ENCODE measurements around the gene TMEM121B.

Gene TMEM121B

DNA sequence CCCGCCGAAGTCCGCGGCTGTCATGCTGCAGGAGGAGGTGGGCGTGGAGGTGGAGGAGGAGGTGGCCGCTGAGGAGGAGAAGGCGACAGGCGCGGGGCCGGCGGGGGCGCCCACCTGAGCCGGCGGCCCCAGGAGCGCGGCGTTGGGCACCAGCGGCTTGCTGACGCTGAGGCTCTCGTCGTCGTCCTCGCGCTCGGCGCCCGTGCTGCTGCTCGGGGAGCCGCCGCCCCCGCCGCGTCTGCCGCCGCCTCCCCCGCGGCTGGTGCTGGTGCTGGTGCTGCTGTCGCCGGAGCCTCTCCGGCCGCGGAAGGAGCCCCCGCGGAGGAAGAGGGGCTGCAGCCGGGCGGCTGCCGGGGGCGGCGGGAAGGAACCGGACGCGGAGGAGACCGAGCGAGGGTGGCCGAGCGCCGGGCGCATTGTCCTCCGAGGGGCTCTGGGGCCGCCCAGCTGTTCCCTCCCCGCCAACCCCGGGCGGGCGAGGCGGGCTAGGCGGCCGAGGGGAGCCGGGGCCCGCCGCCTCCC is 388 bp downstream of the TMEM121B start:
- no peaks in the 10 kb centered on the region for H3K9me3 Mint-ChIP-seq
- peaks cover 1% of the 10 kb centered on the region for H3K36me3 Mint-ChIP-seq (ENCODE audit: low read depth)
- peaks cover 44% of the 10 kb centered on the region for H3K27me3 Mint-ChIP-seq (ENCODE audit: low read depth)
- no peak overlapping the region for H3K4me3 Mint-ChIP-seq
- H3K27ac Mint-ChIP-seq, result no peak overlapping the region
- H3K4me1 Mint-ChIP-seq (ENCODE audit: low read depth), result peaks cover 36% of the 10 kb centered on the region

- Mint-ChIP-seq H3K27ac (no peak overlapping the region), H3K4me3 (no peak overlapping the region), H3K27me3 (ENCODE audit: low read depth) (peaks cover 44% of the 10 kb centered on the region), H3K4me1 (ENCODE audit: low read depth) (peaks cover 41% of the 10 kb centered on the region), H3K9me3 (no peaks in the 10 kb centered on the region), H3K36me3 (ENCODE audit: low read depth) (peaks cover 1% of the 10 kb centered on the region)
Observed at GRCh38 chr22:17120281-17120680, 879 bp downstream of the TMEM121B start.

GRCh38 chr22:17119481-17120202 is 1.5 kb downstream of the TMEM121B start:
- H3K27me3 Mint-ChIP-seq (ENCODE audit: low read depth), result peaks cover 40% of the 10 kb centered on the region
- H3K9me3 Mint-ChIP-seq, result no peaks in the 10 kb centered on the region
- peaks cover 46% of the 10 kb centered on the region for H3K4me1 Mint-ChIP-seq (ENCODE audit: low read depth)
- peak overlapping the region; percentile 48 for H3K4me3 Mint-ChIP-seq
- no peak overlapping the region for H3K27ac Mint-ChIP-seq
- peaks cover 4% of the 10 kb centered on the region for H3K36me3 Mint-ChIP-seq (ENCODE audit: low read depth)

GRCh38 chr22:17118342-17118741 is 2.8 kb downstream of the TMEM121B start:
- Mint-ChIP-seq H3K27me3 (ENCODE audit: low read depth) (peaks cover 34% of the 10 kb centered on the region), H3K36me3 (ENCODE audit: low read depth) (peaks cover 5% of the 10 kb centered on the region), H3K4me3 (peak overlapping the region; percentile 69), H3K4me1 (ENCODE audit: low read depth) (peaks cover 52% of the 10 kb centered on the region), H3K9me3 (no peaks in the 10 kb centered on the region), H3K27ac (peak overlapping the region; percentile 85)

DNA sequence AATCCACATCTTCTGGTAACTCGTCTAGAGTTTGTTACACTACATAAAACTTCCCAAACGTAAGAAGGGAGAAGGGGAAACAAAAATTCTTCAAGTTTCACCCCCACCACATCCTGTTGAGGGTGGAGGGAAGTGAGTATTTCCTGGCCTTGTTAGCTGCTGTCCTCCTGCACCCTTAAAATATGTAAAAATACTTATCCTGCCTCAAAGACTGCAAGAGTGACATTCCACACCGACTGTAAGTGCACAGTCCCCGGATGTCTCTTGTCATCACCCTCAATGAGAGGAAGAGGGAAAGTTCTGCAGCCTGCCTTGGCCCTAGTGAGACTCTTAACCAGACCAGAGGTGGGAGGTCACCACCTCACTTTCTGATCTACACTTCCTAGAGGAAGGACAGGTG is 3.3 kb downstream of the TMEM121B start:
- Mint-ChIP-seq H3K9me3 (no peaks in the 10 kb centered on the region), H3K27me3 (ENCODE audit: low read depth) (peaks cover 30% of the 10 kb centered on the region), H3K27ac (peak overlapping the region; percentile 85), H3K36me3 (ENCODE audit: low read depth) (peaks cover 8% of the 10 kb centered on the region), H3K4me3 (peak overlapping the region; percentile 69), H3K4me1 (ENCODE audit: low read depth) (peaks cover 54% of the 10 kb centered on the region)

DNA sequence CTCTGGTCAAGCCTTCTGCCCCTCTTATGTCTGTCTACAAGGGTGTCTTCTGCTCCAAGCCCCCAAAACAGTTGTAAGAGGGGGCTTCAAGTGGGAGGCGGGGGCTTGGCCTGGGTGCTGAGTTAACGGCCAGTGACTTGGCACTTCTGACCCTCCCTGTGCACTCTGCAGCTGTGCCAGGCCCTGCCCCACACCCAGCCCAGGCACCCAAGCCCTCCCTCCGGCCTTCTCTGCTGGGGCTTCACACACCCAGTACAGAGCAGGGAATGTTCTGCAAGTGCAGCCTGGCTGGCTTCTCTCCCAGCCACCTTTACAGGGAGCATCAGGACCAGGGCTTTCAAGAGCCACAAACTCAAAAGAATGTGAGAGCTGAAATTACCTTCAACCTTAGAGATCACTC is 3.8 kb downstream of the TMEM121B start:
- H3K4me3 Mint-ChIP-seq, result peak overlapping the region; percentile 69

DNA sequence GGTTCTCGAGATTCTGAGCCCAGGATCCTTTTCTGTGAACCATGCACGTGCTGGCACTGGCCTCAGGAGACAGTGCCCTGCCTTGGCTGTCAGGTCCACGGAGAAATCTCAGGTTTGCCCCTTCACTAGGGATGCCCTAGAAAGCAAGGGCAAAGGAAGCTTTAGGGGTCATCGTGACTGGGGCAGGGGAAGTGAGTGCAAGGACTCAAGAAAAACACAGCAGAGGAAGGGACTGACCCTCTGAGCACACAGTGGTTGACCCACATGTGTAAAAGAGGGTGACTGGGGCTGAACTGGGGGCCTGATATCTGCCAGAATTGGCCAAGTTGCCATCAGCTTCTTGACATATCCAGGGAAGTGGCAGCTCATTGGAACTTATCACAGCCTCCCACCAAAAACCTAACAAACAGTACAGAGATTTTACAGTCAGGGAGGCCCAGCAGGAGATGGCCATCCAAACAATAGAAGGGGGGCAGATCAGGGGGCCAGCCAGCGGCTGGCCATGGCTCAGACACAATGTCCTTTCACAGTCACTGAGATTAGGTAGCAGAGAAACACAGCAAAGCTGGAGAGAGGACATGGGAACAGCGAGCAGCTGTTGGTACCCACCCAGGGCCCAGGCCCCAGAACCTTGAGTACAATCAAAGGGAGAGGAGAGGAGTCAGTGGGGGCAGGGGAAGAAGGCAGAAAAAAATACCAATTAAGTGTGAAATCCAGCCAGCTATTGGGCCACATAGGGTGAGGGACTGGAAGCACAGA is 4.4 kb downstream of the TMEM121B start:
- Mint-ChIP-seq H3K4me1 (ENCODE audit: low read depth) (peaks cover 55% of the 10 kb centered on the region), H3K27me3 (ENCODE audit: low read depth) (peaks cover 19% of the 10 kb centered on the region), H3K9me3 (no peaks in the 10 kb centered on the region), H3K27ac (peak overlapping the region; percentile 85), H3K36me3 (ENCODE audit: low read depth) (peaks cover 16% of the 10 kb centered on the region), H3K4me3 (peak overlapping the region; percentile 41)

More for the DNA sequence above, 3.8 kb downstream of the TMEM121B start:
- peaks cover 26% of the 10 kb centered on the region for H3K27me3 Mint-ChIP-seq (ENCODE audit: low read depth)
- peak overlapping the region; percentile 85 for H3K27ac Mint-ChIP-seq
- peaks cover 54% of the 10 kb centered on the region for H3K4me1 Mint-ChIP-seq (ENCODE audit: low read depth)
- H3K9me3 Mint-ChIP-seq, result no peaks in the 10 kb centered on the region
- H3K36me3 Mint-ChIP-seq (ENCODE audit: low read depth), result peaks cover 10% of the 10 kb centered on the region

- peak overlapping the region; percentile 85 for H3K27ac Mint-ChIP-seq
- peaks cover 23% of the 10 kb centered on the region for H3K36me3 Mint-ChIP-seq (ENCODE audit: low read depth)
- H3K9me3 Mint-ChIP-seq, result no peaks in the 10 kb centered on the region
- H3K4me3 Mint-ChIP-seq, result peak overlapping the region; percentile 61
- peaks cover 13% of the 10 kb centered on the region for H3K27me3 Mint-ChIP-seq (ENCODE audit: low read depth)
- H3K4me1 Mint-ChIP-seq (ENCODE audit: low read depth), result peaks cover 56% of the 10 kb centered on the region
Observed at GRCh38 chr22:17115945-17116565, 5.1 kb downstream of the TMEM121B start.

- peaks cover 59% of the 10 kb centered on the region for H3K4me1 Mint-ChIP-seq (ENCODE audit: low read depth)
- no peak overlapping the region for H3K4me3 Mint-ChIP-seq
- H3K9me3 Mint-ChIP-seq, result no peaks in the 10 kb centered on the region
- H3K36me3 Mint-ChIP-seq (ENCODE audit: low read depth), result peaks cover 28% of the 10 kb centered on the region
- H3K27ac Mint-ChIP-seq, result no peak overlapping the region
- peaks cover 13% of the 10 kb centered on the region for H3K27me3 Mint-ChIP-seq (ENCODE audit: low read depth)
Observed at GRCh38 chr22:17115236-17115635, 5.9 kb downstream of the TMEM121B start.

DNA sequence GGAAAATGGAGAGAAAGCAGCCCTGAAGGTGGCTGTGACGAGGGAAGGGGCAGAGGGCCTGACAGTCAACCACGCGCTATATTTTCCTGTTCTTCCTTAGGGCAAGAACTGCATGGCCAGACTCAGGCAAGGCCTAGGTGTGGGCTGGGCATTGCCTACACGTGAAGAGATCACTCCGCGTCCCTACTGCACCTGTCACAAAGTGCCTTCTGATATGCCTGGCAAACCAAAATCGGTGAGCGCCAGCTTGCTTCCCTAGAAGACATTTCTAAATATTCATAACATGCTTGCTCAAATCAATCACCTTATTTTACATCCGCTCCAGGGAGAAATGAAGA is 6.3 kb downstream of the TMEM121B start:
- H3K9me3 Mint-ChIP-seq, result no peaks in the 10 kb centered on the region
- no peak overlapping the region for H3K27ac Mint-ChIP-seq
- peaks cover 29% of the 10 kb centered on the region for H3K36me3 Mint-ChIP-seq (ENCODE audit: low read depth)
- no peak overlapping the region for H3K4me3 Mint-ChIP-seq
- peaks cover 59% of the 10 kb centered on the region for H3K4me1 Mint-ChIP-seq (ENCODE audit: low read depth)
- H3K27me3 Mint-ChIP-seq (ENCODE audit: low read depth), result peaks cover 13% of the 10 kb centered on the region

DNA sequence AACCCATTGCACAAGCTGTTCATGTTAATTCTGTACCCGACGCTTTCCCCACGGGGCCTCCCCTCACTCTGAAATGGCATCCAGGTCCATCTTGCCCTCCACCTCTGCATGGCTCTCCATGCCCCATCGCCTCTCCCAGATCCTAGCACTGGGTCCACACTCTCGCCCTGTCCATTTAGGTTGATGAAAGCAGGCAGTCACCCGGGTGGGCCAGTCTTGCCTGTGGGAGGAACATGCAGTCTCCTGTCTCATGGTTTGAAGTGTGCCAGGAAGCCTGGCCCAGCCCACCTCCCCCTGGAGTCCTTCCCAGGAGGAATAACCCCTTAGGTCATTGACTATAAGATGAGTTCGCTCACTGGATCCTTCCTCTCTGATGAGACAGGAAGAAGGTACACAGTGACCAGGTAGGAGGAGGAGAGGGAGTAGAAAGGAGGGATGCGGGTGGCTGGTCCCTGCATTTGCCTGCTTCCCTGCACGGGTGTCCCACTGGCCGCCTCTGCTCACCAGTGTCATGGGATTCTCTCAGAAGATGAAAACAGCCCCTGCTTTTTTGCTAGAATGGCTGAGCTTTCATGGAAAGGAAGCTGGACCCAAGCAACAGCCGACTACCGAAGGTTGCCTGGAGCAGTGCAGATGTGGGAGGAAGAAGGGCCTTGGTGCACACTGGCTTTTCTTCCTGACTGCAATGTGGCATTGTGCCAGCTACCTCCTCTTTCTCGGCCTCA is 6.8 kb downstream of the TMEM121B start:
- Mint-ChIP-seq H3K9me3 (no peaks in the 10 kb centered on the region), H3K27ac (no peak overlapping the region), H3K27me3 (ENCODE audit: low read depth) (peaks cover 13% of the 10 kb centered on the region), H3K36me3 (ENCODE audit: low read depth) (peaks cover 33% of the 10 kb centered on the region), H3K4me3 (no peak overlapping the region), H3K4me1 (ENCODE audit: low read depth) (peaks cover 61% of the 10 kb centered on the region)

DNA sequence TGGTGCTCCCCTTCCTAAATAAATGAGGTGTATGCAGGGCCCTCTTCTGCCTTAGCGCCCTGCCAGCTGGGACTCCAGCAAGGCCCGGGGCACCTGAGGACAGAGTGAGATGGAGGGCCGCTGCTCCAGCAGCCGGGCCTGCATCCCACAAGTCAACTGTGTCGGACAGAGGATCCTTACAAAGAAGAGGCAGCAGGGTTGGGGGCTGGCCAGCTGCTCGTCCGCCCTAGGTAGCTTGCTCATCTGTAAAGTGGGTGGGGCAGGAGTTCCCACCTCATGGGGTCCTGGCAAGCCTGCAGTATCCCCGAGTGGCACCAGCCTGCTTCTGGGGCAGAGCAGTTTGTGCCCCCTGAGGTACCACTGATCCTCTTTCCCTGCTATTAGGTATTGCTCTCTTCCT is 7.6 kb downstream of the TMEM121B start:
- no peak overlapping the region for H3K27ac Mint-ChIP-seq
- peaks cover 33% of the 10 kb centered on the region for H3K36me3 Mint-ChIP-seq (ENCODE audit: low read depth)
- H3K4me1 Mint-ChIP-seq (ENCODE audit: low read depth), result peaks cover 55% of the 10 kb centered on the region
- peaks cover 7% of the 10 kb centered on the region for H3K27me3 Mint-ChIP-seq (ENCODE audit: low read depth)
- no peaks in the 10 kb centered on the region for H3K9me3 Mint-ChIP-seq
- no peak overlapping the region for H3K4me3 Mint-ChIP-seq

DNA sequence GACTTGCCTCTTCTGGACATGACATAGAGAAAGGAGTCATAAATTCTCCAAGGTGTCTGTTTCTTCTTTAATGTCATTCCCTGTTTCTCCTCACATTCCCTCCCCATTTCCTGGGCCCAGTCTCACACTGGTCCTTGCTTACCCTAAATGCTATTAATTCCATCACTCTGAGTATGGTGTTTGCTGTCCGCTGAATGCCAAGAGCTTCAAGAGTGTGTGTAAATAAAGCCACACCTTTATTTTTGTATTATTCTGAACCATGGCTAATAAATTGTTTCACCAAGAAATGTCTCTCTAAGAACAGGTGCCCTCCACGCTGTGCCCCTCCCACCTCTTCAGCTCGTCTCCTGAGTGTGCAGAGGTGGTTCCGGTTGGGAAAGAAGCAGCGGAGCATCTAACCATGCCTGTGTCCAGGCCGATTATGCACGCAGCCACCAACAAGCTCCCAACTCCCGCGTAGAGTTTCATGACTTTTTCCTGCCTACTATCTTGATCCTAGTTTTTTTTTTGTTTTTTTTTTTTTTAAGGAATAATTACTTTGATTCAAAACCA is 8.6 kb downstream of the TMEM121B start:
- Mint-ChIP-seq H3K27me3 (ENCODE audit: low read depth) (no peaks in the 10 kb centered on the region), H3K27ac (no peak overlapping the region), H3K9me3 (no peaks in the 10 kb centered on the region), H3K4me3 (no peak overlapping the region), H3K4me1 (ENCODE audit: low read depth) (peaks cover 48% of the 10 kb centered on the region), H3K36me3 (ENCODE audit: low read depth) (peaks cover 36% of the 10 kb centered on the region)
